ENCODE data around the gene DNPH1. TPM values are rescaled to one million over a fixed set of nuclear protein-coding genes. Genes with fewer than 3 reads are reported as not detected.

The DNPH1 gene, protein sequence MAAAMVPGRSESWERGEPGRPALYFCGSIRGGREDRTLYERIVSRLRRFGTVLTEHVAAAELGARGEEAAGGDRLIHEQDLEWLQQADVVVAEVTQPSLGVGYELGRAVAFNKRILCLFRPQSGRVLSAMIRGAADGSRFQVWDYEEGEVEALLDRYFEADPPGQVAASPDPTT
- 41.0 and 115 TPM in 2 replicates for total RNA-seq (2011; cell fraction: chromatin; rRNA removed; ENCODE audit: low replicate concordance)
- total RNA-seq (2011; cell fraction: nucleolus; rRNA removed) = 111 and 120 TPM in 2 replicates
- total RNA-seq (2011; cell fraction: nucleoplasm; rRNA removed) = 76.8 and 84.6 TPM in 2 replicates
- total RNA-seq (2014; rRNA removed) (237 and 302 TPM in 2 replicates), total RNA-seq (2014; rRNA removed; fragmentation: Illumina TruSeq; extraction: Trizol) (25.7 and 32.4 TPM in 2 replicates), total RNA-seq (2015; rRNA removed; fragmentation: Illumina TruSeq; extraction: Trizol) (67.7 and 68.7 TPM in 2 replicates), total RNA-seq (2021) (127 and 140 TPM in 2 replicates), polyA plus RNA-seq (2011; rRNA removed) (136 and 161 TPM in 2 replicates), polyA plus RNA-seq (2014; fragmentation: Illumina TruSeq; extraction: Trizol) (48.8 and 72.3 TPM in 2 replicates), polyA plus RNA-seq (2014; fragmentation: Nextera tagmentation; extraction: Ambion mirVana) (10 to 100 TPM in 1 of 2 experiments, 1 to 10 TPM in 1; 7.3 to 13.9 TPM), polyA plus RNA-seq (2014; rRNA removed) (300 and 346 TPM in 2 replicates), polyA minus RNA-seq (2011; rRNA and poly(A)+ RNA removed) (23.2 and 30.5 TPM in 2 replicates), Bru-seq, nascent RNA (percentile 91 among the genes with signal in this experiment), BruChase-seq, experiment 1, labeled RNA remaining after a 2-hour chase (percentile 78 among the genes with signal in this experiment), BruChase-seq, experiment 2, labeled RNA remaining after a 6-hour chase (percentile 71 among the genes with signal in this experiment)
- 293 and 491 TPM in 2 replicates for polyA plus RNA-seq (2011; cell fraction: cytosol; rRNA removed)
- polyA plus RNA-seq (2011; cell fraction: nucleus; rRNA removed) = 149 and 187 TPM in 2 replicates
- 197 and 211 TPM in 2 replicates for polyA plus RNA-seq (2012)
- 26.2 and 27.7 TPM in 2 replicates for polyA minus RNA-seq (2011; cell fraction: cytosol; rRNA and poly(A)+ RNA removed)
- 26.3 and 34.4 TPM in 2 replicates for polyA minus RNA-seq (2011; cell fraction: nucleus; rRNA and poly(A)+ RNA removed)
- long read RNA-seq, experiment 1, transcript DNPH1-201 (4 exons, 657 nt) = major isoform, 296 of 405 reads
- long read RNA-seq, experiment 1, transcript DNPH1-202 (3 exons, 796 nt) = minor isoform, 42 of 405 reads
- long read RNA-seq, experiment 1, transcript DNPH1-204 (4 exons, 834 nt) = minor isoform, 7 of 405 reads
- long read RNA-seq, experiment 1, partial matches to known transcripts = 18 of 405 reads
- long read RNA-seq, experiment 1, other reads (novel, unspliced or antisense) = 42 of 405 reads
- long read RNA-seq, experiment 2, transcript DNPH1-201 (4 exons, 657 nt) = major isoform, 110 of 137 reads
- long read RNA-seq, experiment 2, transcript DNPH1-202 (3 exons, 796 nt) = minor isoform, 20 of 137 reads
- long read RNA-seq, experiment 2, partial matches to known transcripts = 4 of 137 reads
- long read RNA-seq, experiment 2, other reads (novel, unspliced or antisense) = 2 of 137 reads
- long read RNA-seq, experiment 3, transcript DNPH1-202 (3 exons, 796 nt) = minor isoform, 29 of 176 reads
- long read RNA-seq, experiment 3, transcript DNPH1-201 (4 exons, 657 nt) = major isoform, 140 of 176 reads
- long read RNA-seq, experiment 3, partial matches to known transcripts = 1 of 176 reads
- long read RNA-seq, experiment 3, other reads (novel, unspliced or antisense) = 2 of 176 reads

GRCh38 chr6:43228951-43229802 lies at the start of gene DNPH1:
Gene DNPH1, minus strand, starts transcription at chr6:43229481. Its CDS starts 25 bp downstream, at chr6:43229456.
- no peaks in the 10 kb centered on the region for H3K27me3 ChIP-seq (ENCODE audit: control insufficient read depth in 2 of 2, insufficient read depth in 2 of 2, low read length in 2 of 2)
- no peaks in the 10 kb centered on the region for H4K20me1 ChIP-seq (replicated peaks; ENCODE audit: control insufficient read depth, insufficient read depth, low read length)
- H3K4me1 ChIP-seq (replicated peaks in 1 of 2; ENCODE audit: control insufficient read depth in 2 of 2, insufficient read depth in 2 of 2, low read length in 2 of 2) = peaks cover 17 to 33% of the 10 kb centered on the region in 2 experiments; a peak in 4 of 5 replicates
- ATAC-seq = peak; percentile 97
- intact Hi-C loops (cut with micrococcal nuclease) (loop anchor here (2.0 kb wide), 1 partner anchor 58 kb away; the partner anchor contains the start of gene SRF), in situ Hi-C loops (cut with MboI) (no loop called here)
- peak within 1 kb of the TSS; percentile 100 for H2AFZ ChIP-seq (ENCODE audit: low read depth, low read length)
- ChIA-PET CTCF (ENCODE audit: low intra/inter-chr PET ratio) (no interaction called here), POLR2A (interaction anchor here (0.5 to 11.2 kb wide), 12 partner anchors 9 to 260 kb away, joined by 3 to 118 read pairs (median 4); partner anchors contain the start of genes CUL9 and TJAP1)
- BruUV-seq (replicated peaks) = no TSS peak
- peaks cover 24% of the 10 kb centered on the region; the same call in 2 of the 3 replicates for H3K36me3 ChIP-seq (ENCODE audit: control insufficient read depth, insufficient read depth, low read length)
- peak; percentile 87 to 94 (median 91) for DNase-seq (ENCODE audit: extremely low read depth in 1 of 4, low spot score in 3 of 4)
- H3K27ac ChIP-seq (ENCODE audit: extremely low read depth, low read depth, low read length) = peak within 1 kb of the TSS; percentile 89
- peaks cover 27% of the 10 kb centered on the region for H3K79me2 ChIP-seq (ENCODE audit: control insufficient read depth, insufficient read depth, low read length)
- peak within 1 kb of the TSS; percentile 81 for H3K4me3 ChIP-seq
- peak within 1 kb of the TSS; percentile 94 to 99 for H3K9ac ChIP-seq (ENCODE audit: insufficient read depth in 1 of 2, low read depth in 2 of 2, low read length in 2 of 2)
- FAIRE-seq = peak; percentile 40
- 5% methylated on average over 75 of the region's 82 CpGs for WGBS (ENCODE audit: insufficient coverage, low coverage, missing lambda C conversion rate)
- no peaks in the 10 kb centered on the region for H3K9me3 ChIP-seq (replicated peaks; ENCODE audit: control insufficient read depth, insufficient read depth, low read depth, low read length)
- no peaks in the 10 kb centered on the region for H3K9me1 ChIP-seq (ENCODE audit: control insufficient read depth, insufficient read depth, low read length)
- H3K4me2 ChIP-seq (ENCODE audit: insufficient read depth, low read length) = peak within 1 kb of the TSS; percentile 99
- no peak for TF ChIP-seq HDAC6 (IDR thresholded peaks at IDR 0.05; ENCODE audit: low read depth, low read length)
- TF ChIP-seq, protein P1, sequence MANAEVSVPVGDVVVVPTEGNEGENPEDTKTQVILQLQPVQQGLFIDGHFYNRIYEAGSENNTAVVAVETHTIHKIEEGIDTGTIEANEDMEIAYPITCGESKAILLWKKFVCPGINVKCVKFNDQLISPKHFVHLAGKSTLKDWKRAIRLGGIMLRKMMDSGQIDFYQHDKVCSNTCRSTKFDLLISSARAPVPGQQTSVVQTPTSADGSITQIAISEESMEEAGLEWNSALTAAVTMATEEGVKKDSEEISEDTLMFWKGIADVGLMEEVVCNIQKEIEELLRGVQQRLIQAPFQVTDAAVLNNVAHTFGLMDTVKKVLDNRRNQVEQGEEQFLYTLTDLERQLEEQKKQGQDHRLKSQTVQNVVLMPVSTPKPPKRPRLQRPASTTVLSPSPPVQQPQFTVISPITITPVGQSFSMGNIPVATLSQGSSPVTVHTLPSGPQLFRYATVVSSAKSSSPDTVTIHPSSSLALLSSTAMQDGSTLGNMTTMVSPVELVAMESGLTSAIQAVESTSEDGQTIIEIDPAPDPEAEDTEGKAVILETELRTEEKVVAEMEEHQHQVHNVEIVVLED (CRISPR knock-in tag; IDR thresholded peaks at IDR 0.05) = 0 out of 2 replicates have a peak, but pooled peaks have one; percentile 38
- TF ChIP-seq SP2 (IDR thresholded peaks at IDR 0.05; ENCODE audit: extremely low read depth, low read depth, low read length, poor library complexity, severe bottlenecking) = peak; percentile 5
- TF ChIP-seq ZNF197 (CRISPR knock-in tag; IDR thresholded peaks at IDR 0.05; ENCODE audit: low read depth) = peak; percentile 65; the same call in 1 of the 2 replicates
- peak; percentile 51; the same call in 1 of the 2 replicates for TF ChIP-seq ETS1 (conservative IDR thresholded peaks at IDR 0.05; ENCODE audit: control insufficient read depth, low read depth, low read length)
- no peak for TF ChIP-seq PTTG1 (tag; IDR thresholded peaks at IDR 0.05; ENCODE audit: low read depth)
- TF ChIP-seq NONO (IDR thresholded peaks at IDR 0.05; ENCODE audit: low read depth in 2 of 2, low read length in 1 of 2) = peak; percentile 77 to 78; a peak in 3 of 4 replicates
- peak; percentile 86 for TF ChIP-seq ZNF668 (CRISPR knock-in tag; IDR thresholded peaks at IDR 0.05)
